ENCODE data around the gene NRAP.

DNA sequence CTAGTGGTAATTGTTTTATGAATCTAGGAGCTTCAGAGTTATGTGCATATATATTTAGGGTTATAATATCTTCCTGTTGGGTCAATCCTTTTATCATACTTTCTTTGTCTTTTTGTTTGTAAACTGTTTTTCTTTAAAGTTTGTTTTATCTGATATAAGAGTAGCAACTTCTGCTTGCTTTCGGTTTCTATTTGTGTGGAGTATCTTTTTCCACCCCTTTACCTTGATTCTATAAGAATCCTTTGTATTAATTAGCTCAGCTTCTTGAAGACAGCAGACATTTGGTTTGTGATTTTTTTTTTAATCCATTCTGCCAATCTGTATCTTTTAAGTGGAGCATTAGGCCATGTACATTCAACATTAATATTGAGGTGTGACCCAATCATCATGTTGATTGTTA, 25.2 kb upstream of the NRAP start:
- TF ChIP-seq, protein P1, sequence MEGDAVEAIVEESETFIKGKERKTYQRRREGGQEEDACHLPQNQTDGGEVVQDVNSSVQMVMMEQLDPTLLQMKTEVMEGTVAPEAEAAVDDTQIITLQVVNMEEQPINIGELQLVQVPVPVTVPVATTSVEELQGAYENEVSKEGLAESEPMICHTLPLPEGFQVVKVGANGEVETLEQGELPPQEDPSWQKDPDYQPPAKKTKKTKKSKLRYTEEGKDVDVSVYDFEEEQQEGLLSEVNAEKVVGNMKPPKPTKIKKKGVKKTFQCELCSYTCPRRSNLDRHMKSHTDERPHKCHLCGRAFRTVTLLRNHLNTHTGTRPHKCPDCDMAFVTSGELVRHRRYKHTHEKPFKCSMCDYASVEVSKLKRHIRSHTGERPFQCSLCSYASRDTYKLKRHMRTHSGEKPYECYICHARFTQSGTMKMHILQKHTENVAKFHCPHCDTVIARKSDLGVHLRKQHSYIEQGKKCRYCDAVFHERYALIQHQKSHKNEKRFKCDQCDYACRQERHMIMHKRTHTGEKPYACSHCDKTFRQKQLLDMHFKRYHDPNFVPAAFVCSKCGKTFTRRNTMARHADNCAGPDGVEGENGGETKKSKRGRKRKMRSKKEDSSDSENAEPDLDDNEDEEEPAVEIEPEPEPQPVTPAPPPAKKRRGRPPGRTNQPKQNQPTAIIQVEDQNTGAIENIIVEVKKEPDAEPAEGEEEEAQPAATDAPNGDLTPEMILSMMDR (optimal IDR thresholded peaks at IDR 0.05 in 1 of 3, IDR thresholded peaks at IDR 0.05 in 1 of 3, conservative IDR thresholded peaks at IDR 0.05 in 1 of 3; ENCODE audit: extremely low read depth in 1 of 3, insufficient read depth in 2 of 3, low read length in 3 of 3) = no peak
- TF ChIP-seq EZH2 (IDR thresholded peaks at IDR 0.05; ENCODE audit: low read length) = no peak
